ENCODE data around the gene EFTUD2.

The EFTUD2 gene

DNA sequence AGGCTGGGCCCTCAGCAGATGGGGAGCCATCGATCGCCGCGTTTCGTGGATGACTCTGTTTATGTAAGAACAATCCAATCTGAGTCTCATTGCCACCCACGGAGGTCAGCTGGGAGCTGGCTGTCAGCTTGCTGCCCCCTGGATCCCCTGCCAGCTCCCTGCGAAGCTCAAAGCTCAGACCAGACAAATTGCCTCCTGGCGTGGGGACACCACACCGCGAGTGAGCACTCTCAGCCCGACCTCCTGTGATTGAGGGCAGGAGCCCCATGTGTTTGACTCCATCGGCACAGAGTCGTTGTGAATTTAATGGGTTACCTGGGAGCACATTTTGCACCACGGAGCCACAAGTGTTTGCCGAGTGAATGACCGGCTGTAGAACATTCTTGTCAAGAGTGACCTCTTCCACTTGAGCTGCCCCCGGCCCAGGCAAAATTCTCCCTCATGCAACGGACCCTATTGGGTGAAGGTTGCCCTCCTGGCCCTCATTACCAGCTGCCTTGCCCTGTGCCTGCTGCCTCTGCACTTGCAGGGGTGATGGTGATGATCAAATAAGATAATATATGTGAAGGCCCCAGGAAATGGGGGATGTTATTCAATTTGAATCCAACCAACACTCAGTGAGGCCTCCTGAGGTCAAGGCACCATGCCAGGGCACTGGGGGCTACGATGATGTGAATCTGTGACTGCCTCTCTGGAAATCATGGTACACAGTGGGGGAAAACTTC is 23.7 kb upstream of the EFTUD2 start:
- TF ChIP-seq FOXM1 (IDR thresholded peaks at IDR 0.05; ENCODE audit: borderline replicate concordance, low read depth): no peak
- TF ChIP-seq EGR1 (IDR thresholded peaks at IDR 0.05): no peak
- no peak for TF ChIP-seq CREB1 (IDR thresholded peaks at IDR 0.05; ENCODE audit: low read depth)
- TF ChIP-seq TCF12 (IDR thresholded peaks at IDR 0.05; ENCODE audit: low read depth): no peak
- TF ChIP-seq CEBPB (IDR thresholded peaks at IDR 0.05): no peak
- TF ChIP-seq, protein P1, sequence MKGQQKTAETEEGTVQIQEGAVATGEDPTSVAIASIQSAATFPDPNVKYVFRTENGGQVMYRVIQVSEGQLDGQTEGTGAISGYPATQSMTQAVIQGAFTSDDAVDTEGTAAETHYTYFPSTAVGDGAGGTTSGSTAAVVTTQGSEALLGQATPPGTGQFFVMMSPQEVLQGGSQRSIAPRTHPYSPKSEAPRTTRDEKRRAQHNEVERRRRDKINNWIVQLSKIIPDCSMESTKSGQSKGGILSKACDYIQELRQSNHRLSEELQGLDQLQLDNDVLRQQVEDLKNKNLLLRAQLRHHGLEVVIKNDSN (IDR thresholded peaks at IDR 0.05): no peak
- no peak for TF ChIP-seq TAF1 (IDR thresholded peaks at IDR 0.05; ENCODE audit: low read depth)
- TF ChIP-seq, protein P2, sequence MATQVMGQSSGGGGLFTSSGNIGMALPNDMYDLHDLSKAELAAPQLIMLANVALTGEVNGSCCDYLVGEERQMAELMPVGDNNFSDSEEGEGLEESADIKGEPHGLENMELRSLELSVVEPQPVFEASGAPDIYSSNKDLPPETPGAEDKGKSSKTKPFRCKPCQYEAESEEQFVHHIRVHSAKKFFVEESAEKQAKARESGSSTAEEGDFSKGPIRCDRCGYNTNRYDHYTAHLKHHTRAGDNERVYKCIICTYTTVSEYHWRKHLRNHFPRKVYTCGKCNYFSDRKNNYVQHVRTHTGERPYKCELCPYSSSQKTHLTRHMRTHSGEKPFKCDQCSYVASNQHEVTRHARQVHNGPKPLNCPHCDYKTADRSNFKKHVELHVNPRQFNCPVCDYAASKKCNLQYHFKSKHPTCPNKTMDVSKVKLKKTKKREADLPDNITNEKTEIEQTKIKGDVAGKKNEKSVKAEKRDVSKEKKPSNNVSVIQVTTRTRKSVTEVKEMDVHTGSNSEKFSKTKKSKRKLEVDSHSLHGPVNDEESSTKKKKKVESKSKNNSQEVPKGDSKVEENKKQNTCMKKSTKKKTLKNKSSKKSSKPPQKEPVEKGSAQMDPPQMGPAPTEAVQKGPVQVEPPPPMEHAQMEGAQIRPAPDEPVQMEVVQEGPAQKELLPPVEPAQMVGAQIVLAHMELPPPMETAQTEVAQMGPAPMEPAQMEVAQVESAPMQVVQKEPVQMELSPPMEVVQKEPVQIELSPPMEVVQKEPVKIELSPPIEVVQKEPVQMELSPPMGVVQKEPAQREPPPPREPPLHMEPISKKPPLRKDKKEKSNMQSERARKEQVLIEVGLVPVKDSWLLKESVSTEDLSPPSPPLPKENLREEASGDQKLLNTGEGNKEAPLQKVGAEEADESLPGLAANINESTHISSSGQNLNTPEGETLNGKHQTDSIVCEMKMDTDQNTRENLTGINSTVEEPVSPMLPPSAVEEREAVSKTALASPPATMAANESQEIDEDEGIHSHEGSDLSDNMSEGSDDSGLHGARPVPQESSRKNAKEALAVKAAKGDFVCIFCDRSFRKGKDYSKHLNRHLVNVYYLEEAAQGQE (IDR thresholded peaks at IDR 0.05; ENCODE audit: low read depth): no peak

DNA sequence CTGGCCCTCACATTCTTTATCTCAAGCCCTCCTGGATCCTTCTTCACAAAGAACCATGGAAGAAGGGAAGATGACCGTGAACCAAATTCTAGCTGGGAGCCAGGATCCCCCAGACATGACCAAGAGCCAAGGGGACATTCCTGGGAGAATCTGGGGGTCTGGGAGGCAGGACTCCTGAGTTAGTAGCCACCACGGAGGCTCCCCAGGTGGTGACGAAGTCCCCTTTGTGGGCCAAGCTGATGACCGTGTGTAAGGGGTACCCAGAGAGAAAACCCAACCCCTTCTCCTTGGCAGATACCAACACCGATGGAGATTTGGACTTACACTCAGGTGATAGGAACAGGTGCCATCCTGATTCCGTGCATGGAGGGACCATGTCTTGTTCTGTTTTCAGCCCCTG is 22.9 kb upstream of the EFTUD2 start:
- TF ChIP-seq, protein P3, sequence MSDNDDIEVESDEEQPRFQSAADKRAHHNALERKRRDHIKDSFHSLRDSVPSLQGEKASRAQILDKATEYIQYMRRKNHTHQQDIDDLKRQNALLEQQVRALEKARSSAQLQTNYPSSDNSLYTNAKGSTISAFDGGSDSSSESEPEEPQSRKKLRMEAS (IDR thresholded peaks at IDR 0.05): no peak
- TF ChIP-seq TCF12 (IDR thresholded peaks at IDR 0.05; ENCODE audit: low read depth) (no peak), EP300 (IDR thresholded peaks at IDR 0.05; ENCODE audit: borderline replicate concordance) (no peak), EGR1 (IDR thresholded peaks at IDR 0.05) (no peak), FOXM1 (IDR thresholded peaks at IDR 0.05; ENCODE audit: borderline replicate concordance, low read depth) (no peak), ZBTB7A (IDR thresholded peaks at IDR 0.05; ENCODE audit: low read depth) (no peak), YY1 (IDR thresholded peaks at IDR 0.05; ENCODE audit: low read depth) (no peak), CREB1 (IDR thresholded peaks at IDR 0.05; ENCODE audit: low read depth) (no peak), TAF1 (IDR thresholded peaks at IDR 0.05; ENCODE audit: low read depth) (no peak)
- TF ChIP-seq, protein P2 (IDR thresholded peaks at IDR 0.05; ENCODE audit: low read depth): no peak
- TF ChIP-seq, protein P1 (IDR thresholded peaks at IDR 0.05): no peak

DNA sequence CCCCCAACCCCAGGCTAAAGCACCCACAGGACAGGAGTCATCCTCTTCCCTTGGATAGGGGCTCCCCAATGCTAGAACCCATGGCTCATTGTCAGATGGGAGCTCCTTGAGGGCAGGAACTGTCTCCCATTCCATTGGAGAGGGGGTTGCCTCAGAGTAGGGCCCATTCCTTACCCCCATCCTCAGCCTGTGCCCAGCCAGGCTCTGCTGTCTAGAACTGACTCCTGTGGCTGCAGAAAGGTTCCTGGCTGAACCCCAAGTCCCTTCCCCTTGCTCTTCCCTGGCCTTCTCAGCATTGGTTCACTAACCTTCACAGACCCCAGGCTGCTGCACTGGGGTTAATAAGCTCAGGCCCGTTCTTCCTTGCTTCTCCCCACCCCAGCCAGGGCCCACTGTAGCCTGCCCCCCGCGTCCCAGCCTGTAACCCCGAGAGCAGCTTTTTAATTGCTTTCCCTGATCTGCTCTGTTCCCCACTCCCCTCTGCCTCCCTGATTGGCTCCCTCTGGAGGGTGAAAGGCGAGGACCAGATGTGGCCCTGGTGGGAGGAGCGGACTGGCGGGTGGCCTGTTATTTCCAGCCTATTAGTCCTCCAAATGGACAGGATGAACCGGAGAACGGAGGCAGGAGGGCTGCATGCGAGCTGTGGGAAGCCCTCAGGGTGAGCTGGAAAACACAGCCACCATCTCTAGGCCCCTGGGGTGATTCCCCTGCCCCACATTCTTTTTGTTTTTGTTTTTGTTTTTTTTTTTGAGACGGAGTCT is 22.1 kb upstream of the EFTUD2 start:
- no peak for TF ChIP-seq ZBTB7A (IDR thresholded peaks at IDR 0.05; ENCODE audit: low read depth)
- TF ChIP-seq, protein P3 (IDR thresholded peaks at IDR 0.05): 0 out of 2 replicates have a peak, but pooled peaks have one; percentile 19

DNA sequence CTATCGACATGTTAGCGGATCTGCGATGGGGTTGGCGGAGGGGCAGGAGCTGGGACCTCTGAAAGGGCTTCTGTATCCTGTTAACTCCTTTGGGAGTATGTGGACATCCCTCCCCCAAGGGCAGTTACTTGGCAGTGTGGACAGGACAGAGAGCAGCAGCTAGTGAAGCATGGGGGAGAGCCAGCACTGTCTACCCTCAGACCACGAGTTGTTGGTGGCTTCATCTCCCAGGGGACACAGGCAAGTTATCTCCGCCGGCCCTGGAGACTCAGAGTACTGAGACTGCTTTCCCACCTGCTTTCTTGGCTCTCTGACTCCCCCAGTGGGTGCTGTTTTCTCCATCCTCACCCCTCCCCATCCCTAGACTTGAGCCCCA is 21.3 kb upstream of the EFTUD2 start:
- TF ChIP-seq CREB1 (IDR thresholded peaks at IDR 0.05; ENCODE audit: low read depth): no peak
- TF ChIP-seq EP300 (IDR thresholded peaks at IDR 0.05; ENCODE audit: borderline replicate concordance): no peak
- TF ChIP-seq, protein P2 (IDR thresholded peaks at IDR 0.05; ENCODE audit: low read depth): no peak
- TF ChIP-seq FOXM1 (IDR thresholded peaks at IDR 0.05; ENCODE audit: borderline replicate concordance, low read depth): no peak
- TF ChIP-seq CEBPB (IDR thresholded peaks at IDR 0.05): no peak
- TF ChIP-seq TEAD4 (IDR thresholded peaks at IDR 0.05): no peak
- no peak for TF ChIP-seq ZBTB7A (IDR thresholded peaks at IDR 0.05; ENCODE audit: low read depth)

All from Ishikawa (cell line).